BLaER1 (cell line): ENCODE measurements around the gene FKBP1B.
"Not testable (repeated sequence)": the region's sequence is repeated elsewhere in the genome, so short reads cannot be mapped to it uniquely, and the experiment has no call there.

ENCODE experiments used
- H3K27ac ChIP-seq: shearing (Covaris generic); formaldehyde crosslinking; 2 replicates; pipeline ENCODE4 v1.8.1; 2022
- H3K27me3 ChIP-seq: shearing (Covaris generic); formaldehyde crosslinking; 2 replicates; pipeline ENCODE4 v1.8.1; 2022
- H3K36me3 ChIP-seq: shearing (Covaris generic); formaldehyde crosslinking; 2 replicates; pipeline ENCODE4 v1.8.1; 2022
- H3K4me1 ChIP-seq: shearing (Covaris generic); formaldehyde crosslinking; 2 replicates; pipeline ENCODE4 v1.8.1; 2022
- H3K4me2 ChIP-seq: shearing (Covaris generic); formaldehyde crosslinking; 2 replicates; pipeline ENCODE4 v1.8.1; 2022
- H3K4me3 ChIP-seq: shearing (Covaris generic); formaldehyde crosslinking; 2 replicates; pipeline ENCODE4 v1.8.1; 2022
- H3K9ac ChIP-seq: shearing (Covaris generic); formaldehyde crosslinking; 2 replicates; pipeline ENCODE4 v1.8.1; 2022
- H3K9me3 ChIP-seq: shearing (Covaris generic); formaldehyde crosslinking; 2 replicates; pipeline ENCODE4 v1.8.1; 2022
- H4K20me1 ChIP-seq: shearing (Covaris generic); formaldehyde crosslinking; 2 replicates; pipeline ENCODE4 v1.8.1; 2022
- Cebpa-rat ChIP-seq: shearing (Covaris generic); IDR thresholded peaks from 2 replicates; pipeline ENCODE4 v1.8.1; 2022

The FKBP1B gene

GRCh38 chr2:24080701-24081100, 31.2 kb downstream of the FKBP1B start:
- Histone ChIP-seq H3K4me1 (peaks cover 33% of the 10 kb centered on the region), H3K27ac (no peak overlapping the region), H3K27me3 (no peaks in the 10 kb centered on the region), H3K4me2 (no peak overlapping the region), H3K9ac (no peak overlapping the region), H3K9me3 (no peaks in the 10 kb centered on the region), H3K36me3 (peaks cover 36% of the 10 kb centered on the region), H4K20me1 (no peaks in the 10 kb centered on the region), H3K4me3 (no peak overlapping the region)
- no peak for TF ChIP-seq Cebpa-rat

DNA sequence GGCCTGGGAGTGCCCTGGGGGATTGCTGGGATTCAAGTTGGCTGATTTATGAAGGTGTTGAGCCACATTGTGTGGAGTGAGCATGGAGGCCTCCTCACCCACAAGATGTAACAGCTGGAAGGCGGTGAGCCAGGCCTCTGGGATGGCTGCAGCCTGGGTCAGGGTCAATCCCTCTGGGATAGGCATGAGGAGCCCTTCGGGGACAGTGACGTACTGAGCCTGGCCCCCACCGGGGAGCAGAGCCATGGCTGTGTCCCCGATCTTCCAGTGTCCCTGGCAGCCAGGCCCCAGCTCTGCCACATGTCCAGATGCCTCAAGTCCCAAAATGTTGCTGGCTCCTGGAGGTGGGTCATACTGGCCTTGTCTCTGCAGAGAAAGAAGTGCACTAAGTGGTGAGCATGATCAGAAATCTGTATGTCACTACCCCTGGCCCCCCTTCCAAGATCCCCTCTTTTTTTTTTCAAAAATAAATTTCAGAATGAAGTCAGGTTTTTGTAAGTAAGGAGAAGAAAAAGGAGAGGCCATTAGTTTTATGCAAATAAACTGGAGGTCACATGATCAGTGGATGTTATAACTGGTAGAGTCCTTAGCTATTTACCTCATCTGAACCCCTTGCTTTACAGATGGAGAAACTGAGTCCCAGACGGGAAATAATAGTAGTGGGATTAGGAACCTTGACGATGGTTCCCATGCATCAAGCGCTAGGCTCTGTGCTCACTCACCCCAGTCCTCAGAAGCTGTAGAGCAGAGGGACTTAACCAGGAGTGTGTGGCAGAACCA, 33.4 kb downstream of the FKBP1B start:
- H3K9ac ChIP-seq: no peak overlapping the region
- peak overlapping the region; percentile 69; the same call in 1 of the 2 replicates for H3K27ac ChIP-seq
- H3K4me3 ChIP-seq: no peak overlapping the region; the same call in 1 of the 2 replicates
- no peak for TF ChIP-seq Cebpa-rat
- no peaks in the 10 kb centered on the region for H4K20me1 ChIP-seq
- peak overlapping the region; percentile 92 for H3K4me2 ChIP-seq
- H3K9me3 ChIP-seq: no peaks in the 10 kb centered on the region
- H3K27me3 ChIP-seq: no peaks in the 10 kb centered on the region
- peaks cover 40% of the 10 kb centered on the region for H3K36me3 ChIP-seq
- H3K4me1 ChIP-seq: peaks cover 26% of the 10 kb centered on the region

GRCh38 chr2:24083567-24084385, 34.2 kb downstream of the FKBP1B start:
- H3K4me2 ChIP-seq: peak overlapping the region; percentile 92
- H3K36me3 ChIP-seq: peaks cover 48% of the 10 kb centered on the region
- peak overlapping the region; percentile 69 for H3K27ac ChIP-seq
- H3K4me1 ChIP-seq: peaks cover 18% of the 10 kb centered on the region
- no peak for TF ChIP-seq Cebpa-rat
- no peaks in the 10 kb centered on the region for H3K9me3 ChIP-seq
- H3K9ac ChIP-seq: peak overlapping the region; percentile 81
- peak overlapping the region; percentile 73 for H3K4me3 ChIP-seq
- no peaks in the 10 kb centered on the region for H3K27me3 ChIP-seq
- H4K20me1 ChIP-seq: no peaks in the 10 kb centered on the region

DNA sequence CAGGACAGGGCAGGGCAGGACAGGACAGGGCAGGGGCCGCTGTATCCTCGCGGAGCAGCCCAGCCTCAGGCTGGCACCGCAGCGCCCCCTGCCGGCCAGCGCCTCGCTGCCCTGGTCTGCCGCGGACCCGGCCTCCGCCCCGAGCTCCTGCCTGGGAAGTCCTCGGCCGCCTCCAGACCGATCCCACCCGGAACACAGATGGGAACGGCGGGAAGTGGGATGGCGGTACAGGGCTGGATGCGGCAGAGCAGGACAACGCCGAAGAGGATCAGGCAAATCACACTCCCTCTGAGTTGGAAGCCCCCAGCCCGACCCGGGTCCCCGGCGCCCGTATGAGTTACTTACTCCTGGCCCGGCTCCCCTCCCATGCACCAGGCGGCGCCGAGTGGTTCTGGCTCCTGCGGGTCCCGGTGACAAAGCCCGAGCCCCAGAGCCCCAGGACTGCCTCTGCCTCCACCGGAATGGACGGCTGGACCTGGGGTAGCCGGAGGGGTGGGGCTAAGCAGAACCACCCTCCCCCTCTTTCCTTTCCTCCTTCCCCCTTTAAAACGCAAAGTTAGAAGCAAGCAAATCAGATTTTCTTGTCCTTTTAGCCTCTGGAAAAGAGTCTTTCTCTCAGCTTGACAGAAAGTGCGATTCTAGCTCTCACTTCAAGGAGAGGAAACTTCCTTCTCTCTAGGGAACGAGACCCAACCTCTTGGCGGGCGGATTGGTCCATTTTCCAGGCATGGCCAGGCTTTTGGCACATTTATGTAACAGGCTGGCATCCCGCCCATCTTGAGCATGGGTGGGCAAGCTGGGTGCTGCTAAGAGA, 35.1 kb downstream of the FKBP1B start, which contains the start of gene TP53I3:
Gene TP53I3 (minus strand): TSS at position 449 of the 814 bp plus-strand sequence. CDS start 508 bp downstream, outside the sequence.
- H3K27me3 ChIP-seq: no peaks in the 10 kb centered on the region
- H3K4me1 ChIP-seq: peaks cover 18% of the 10 kb centered on the region
- peak within 1 kb of the TSS; percentile 69 for H3K27ac ChIP-seq
- no peak for TF ChIP-seq Cebpa-rat
- H3K36me3 ChIP-seq: peaks cover 53% of the 10 kb centered on the region
- H3K9me3 ChIP-seq: no peaks in the 10 kb centered on the region
- H4K20me1 ChIP-seq: no peaks in the 10 kb centered on the region
- H3K4me2 ChIP-seq: peak within 1 kb of the TSS; percentile 92
- peak within 1 kb of the TSS; percentile 81 for H3K9ac ChIP-seq
- peak within 1 kb of the TSS; percentile 73 for H3K4me3 ChIP-seq

DNA sequence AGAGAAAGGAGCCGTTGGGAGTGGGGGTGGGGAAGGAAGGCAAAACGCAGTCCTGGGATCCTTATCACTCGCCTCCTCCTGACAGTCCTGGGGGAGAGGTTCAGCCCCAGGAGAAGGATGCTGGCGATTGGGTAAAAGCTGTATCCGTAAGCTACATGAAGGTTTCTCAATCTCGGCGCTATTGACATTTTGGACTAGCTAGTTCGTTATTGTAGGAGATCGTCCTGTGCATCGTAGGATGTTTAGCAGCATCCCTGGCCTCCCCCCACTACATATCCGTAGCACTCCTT, 35.6 kb downstream of the FKBP1B start:
- no peak overlapping the region; the same call in 1 of the 2 replicates for H3K27ac ChIP-seq
- no peaks in the 10 kb centered on the region for H3K9me3 ChIP-seq
- TF ChIP-seq Cebpa-rat: no peak
- H3K36me3 ChIP-seq: peaks cover 51% of the 10 kb centered on the region
- peak overlapping the region; percentile 73 for H3K4me3 ChIP-seq
- peak overlapping the region; percentile 92 for H3K4me2 ChIP-seq
- no peaks in the 10 kb centered on the region for H3K27me3 ChIP-seq
- H3K9ac ChIP-seq: peak overlapping the region; percentile 81
- peaks cover 18% of the 10 kb centered on the region for H3K4me1 ChIP-seq
- H4K20me1 ChIP-seq: no peaks in the 10 kb centered on the region

- Histone ChIP-seq H3K27me3 (no peaks in the 10 kb centered on the region), H3K9ac (no peak overlapping the region), H3K27ac (no peak overlapping the region), H3K4me1 (peaks cover 18% of the 10 kb centered on the region), H3K4me2 (no peak overlapping the region), H4K20me1 (no peaks in the 10 kb centered on the region), H3K9me3 (no peaks in the 10 kb centered on the region), H3K36me3 (peaks cover 43% of the 10 kb centered on the region), H3K4me3 (no peak overlapping the region)
- TF ChIP-seq Cebpa-rat: no peak
Observed at GRCh38 chr2:24086241-24086640, 36.7 kb downstream of the FKBP1B start.

- no peak for TF ChIP-seq Cebpa-rat
Observed at GRCh38 chr2:24087032-24087431, 37.5 kb downstream of the FKBP1B start.

DNA sequence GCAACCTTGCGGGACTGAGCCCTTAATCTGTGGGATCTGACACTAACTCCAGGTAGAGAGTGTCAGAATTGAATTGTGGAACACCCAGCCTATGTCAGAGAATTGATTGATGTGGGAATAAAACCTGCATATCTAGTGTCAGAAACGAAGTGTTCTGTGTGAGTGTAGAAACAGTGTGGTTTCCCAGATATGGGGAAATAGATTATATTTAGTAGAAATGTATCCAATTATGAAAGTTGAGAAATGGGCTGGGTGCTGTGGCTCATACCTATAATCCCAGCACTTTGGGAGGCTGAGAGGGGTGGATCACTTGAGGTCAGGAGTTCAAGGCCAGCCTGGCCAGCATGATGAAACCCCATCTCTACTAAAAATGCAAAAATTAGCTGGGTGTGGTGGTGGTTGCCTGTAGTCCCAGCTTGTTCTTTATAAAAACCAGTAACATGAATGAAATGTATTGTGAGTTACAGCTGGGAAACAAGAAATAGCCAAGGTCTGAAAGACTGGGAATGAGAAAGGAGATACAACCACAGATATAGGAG, 39.3 kb downstream of the FKBP1B start:
- H3K36me3 ChIP-seq: peaks cover 34% of the 10 kb centered on the region; the same call in 1 of the 2 replicates
- no peak overlapping the region for H3K4me3 ChIP-seq
- H4K20me1 ChIP-seq: no peaks in the 10 kb centered on the region
- no peak overlapping the region for H3K9ac ChIP-seq
- peaks cover 9% of the 10 kb centered on the region for H3K4me1 ChIP-seq
- no peaks in the 10 kb centered on the region for H3K27me3 ChIP-seq
- H3K9me3 ChIP-seq: no peaks in the 10 kb centered on the region
- no peak for TF ChIP-seq Cebpa-rat
- no peak overlapping the region for H3K27ac ChIP-seq
- H3K4me2 ChIP-seq: no peak overlapping the region

More at GRCh38 chr2:24087032-24087431, 37.5 kb downstream of the FKBP1B start:
- H3K9ac ChIP-seq: no peak overlapping the region
- H3K4me2 ChIP-seq: no peak overlapping the region
- H4K20me1 ChIP-seq: no peaks in the 10 kb centered on the region
- H3K36me3 ChIP-seq: peaks cover 35% of the 10 kb centered on the region
- no peaks in the 10 kb centered on the region for H3K9me3 ChIP-seq
- H3K27me3 ChIP-seq: no peaks in the 10 kb centered on the region
- H3K4me1 ChIP-seq: peaks cover 18% of the 10 kb centered on the region
- no peak overlapping the region for H3K4me3 ChIP-seq
- no peak overlapping the region for H3K27ac ChIP-seq

DNA sequence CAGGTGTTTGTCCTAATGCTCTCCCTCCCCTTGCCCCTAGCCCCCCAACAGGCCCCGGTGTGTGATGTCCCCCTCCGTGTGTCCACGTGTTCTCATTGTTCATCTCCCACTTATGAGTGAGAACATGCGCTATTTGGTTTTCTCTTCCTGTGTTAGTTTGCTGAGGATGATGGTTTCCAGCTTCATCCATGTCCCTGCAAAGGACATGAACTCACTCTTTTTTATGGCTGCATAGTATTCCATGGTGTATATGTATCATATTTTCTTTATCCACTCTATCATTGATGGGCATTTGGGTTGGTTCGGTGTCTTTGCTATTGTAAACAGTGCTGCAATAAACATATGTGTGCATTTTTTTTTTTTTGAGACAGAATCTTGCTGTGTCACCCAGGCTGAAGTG, 43.7 kb downstream of the FKBP1B start:
- not testable (repeated sequence) for H4K20me1 ChIP-seq, H3K4me1 ChIP-seq, H3K9me3 ChIP-seq, H3K4me2 ChIP-seq, H3K27me3 ChIP-seq, H3K9ac ChIP-seq, H3K4me3 ChIP-seq, H3K27ac ChIP-seq
- H3K36me3 ChIP-seq: peaks cover 52% of the 10 kb centered on the region

DNA sequence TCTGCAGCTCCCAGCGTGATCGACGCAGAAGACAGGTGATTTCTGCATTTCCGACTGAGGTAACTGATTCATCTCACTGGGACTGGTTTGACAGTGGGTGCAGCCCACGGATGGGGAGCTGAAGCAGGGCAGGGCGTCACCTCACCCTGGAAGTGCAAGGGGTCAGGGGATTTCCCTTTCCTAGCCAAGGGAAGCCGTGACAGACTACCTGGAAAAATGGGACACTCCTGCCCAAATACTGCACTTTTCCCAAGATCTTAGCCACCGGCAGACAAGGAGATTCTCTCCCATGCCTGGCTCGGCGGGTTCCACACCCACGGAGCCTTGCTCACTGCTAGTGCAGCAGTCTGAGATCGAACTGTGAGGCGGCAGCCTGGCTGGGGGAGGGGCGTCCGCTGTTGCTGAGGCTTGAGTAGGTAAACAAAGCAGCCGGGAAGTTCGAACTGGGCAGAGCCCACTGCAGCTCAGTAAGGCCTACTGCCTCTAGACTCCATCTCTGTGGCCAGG, 45.7 kb downstream of the FKBP1B start:
- H3K27me3 ChIP-seq, H3K4me2 ChIP-seq, H3K27ac ChIP-seq, H3K9ac ChIP-seq, H3K4me1 ChIP-seq, H4K20me1 ChIP-seq, H3K4me3 ChIP-seq, H3K9me3 ChIP-seq: not testable (repeated sequence)
- H3K36me3 ChIP-seq: peaks cover 35% of the 10 kb centered on the region

DNA sequence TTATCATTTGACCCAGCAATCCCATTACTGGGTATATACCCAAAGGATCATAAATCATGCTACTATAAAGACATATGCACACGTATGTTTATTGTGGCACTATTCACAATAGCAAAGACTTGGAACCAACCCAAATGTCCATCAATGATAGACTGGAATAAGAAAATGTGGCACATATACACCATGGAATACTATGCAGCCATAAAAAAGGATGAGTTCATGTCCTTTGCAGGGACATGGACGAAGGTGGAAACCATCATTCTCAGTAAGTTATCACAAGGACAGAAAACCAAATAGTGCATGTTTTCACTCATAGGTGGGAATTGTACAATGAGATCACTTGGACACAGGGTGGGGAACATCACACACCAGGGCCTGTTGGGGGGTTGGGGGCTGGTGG, 51.2 kb downstream of the FKBP1B start:
- H3K4me1 ChIP-seq, H3K4me3 ChIP-seq, H3K4me2 ChIP-seq, H3K27ac ChIP-seq, H3K9ac ChIP-seq, H3K27me3 ChIP-seq, H4K20me1 ChIP-seq: not testable (repeated sequence)
- Histone ChIP-seq H3K36me3 (peaks cover 36% of the 10 kb centered on the region), H3K9me3 (peaks cover 16% of the 10 kb centered on the region)
